ENCODE results near the gene LBH.

The LBH gene

DNA sequence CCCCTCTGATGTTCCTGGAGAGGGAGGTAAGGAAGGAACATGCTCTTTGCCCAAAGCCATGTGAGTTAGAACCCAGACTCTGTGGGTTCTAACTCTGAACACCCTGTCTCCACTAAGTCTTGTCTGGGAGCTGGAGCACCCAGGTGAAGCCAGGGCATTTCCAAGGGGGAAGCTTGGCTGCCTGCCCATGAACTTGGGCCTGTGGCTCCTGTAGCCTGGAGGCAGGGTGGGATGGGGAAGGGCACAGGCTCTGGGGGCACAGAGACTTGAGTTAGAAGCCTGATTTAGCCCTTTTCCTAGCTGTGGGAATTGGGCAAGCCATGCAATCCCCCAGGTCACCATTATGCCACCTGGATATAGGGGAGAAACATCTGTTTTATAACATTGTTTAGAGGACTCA lies 65.2 kb downstream of the LBH start:
- Histone ChIP-seq H3K4me1 (ENCODE audit: control insufficient read depth, low read depth, low read length) (peaks cover 8% of the 10 kb centered on the region), H3K56ac (ENCODE audit: low read length) (no peak overlapping the region), H3K4ac (ENCODE audit: low read depth, low read length) (peak overlapping the region; percentile 40), H3K79me2 (ENCODE audit: control insufficient read depth, insufficient read depth, low read length) (no peaks in the 10 kb centered on the region), H4K5ac (ENCODE audit: low read length) (no peak overlapping the region), H4K8ac (ENCODE audit: low read depth, low read length) (no peak overlapping the region), H3K27me3 (ENCODE audit: insufficient read depth, low read length, poor library complexity) (no peaks in the 10 kb centered on the region), H3K4me3 (ENCODE audit: low read length) (no peak overlapping the region), H2BK15ac (replicated peaks; ENCODE audit: low read depth) (no peak overlapping the region), H3K9ac (ENCODE audit: low read length) (no peak overlapping the region), H3K79me1 (ENCODE audit: low read length) (no peaks in the 10 kb centered on the region), H3K18ac (ENCODE audit: low read length) (peak overlapping the region; percentile 1), H3K36me3 (ENCODE audit: control insufficient read depth, insufficient read depth, low read length) (no peaks in the 10 kb centered on the region), H2BK120ac (ENCODE audit: low read depth, low read length) (no peak overlapping the region), H3K4me2 (ENCODE audit: low read length) (no peak overlapping the region), H2BK5ac (ENCODE audit: low read length) (no peak overlapping the region), H3K23ac (ENCODE audit: low read length) (no peak overlapping the region), H2AK5ac (ENCODE audit: low read length) (no peak overlapping the region), H3K27ac (ENCODE audit: low read depth, low read length) (no peak overlapping the region)
- DNase-seq: no peak

- Histone ChIP-seq H4K8ac (ENCODE audit: low read depth, low read length) (no peak overlapping the region), H4K5ac (ENCODE audit: low read length) (no peak overlapping the region), H3K79me2 (ENCODE audit: control insufficient read depth, insufficient read depth, low read length) (no peaks in the 10 kb centered on the region), H3K27me3 (ENCODE audit: insufficient read depth, low read length, poor library complexity) (no peaks in the 10 kb centered on the region), H2BK120ac (ENCODE audit: low read depth, low read length) (no peak overlapping the region), H3K18ac (ENCODE audit: low read length) (no peak overlapping the region), H3K9ac (ENCODE audit: low read length) (no peak overlapping the region), H2AK5ac (ENCODE audit: low read length) (no peak overlapping the region), H3K4me1 (ENCODE audit: control insufficient read depth, low read depth, low read length) (peaks cover 8% of the 10 kb centered on the region), H3K4ac (ENCODE audit: low read depth, low read length) (no peak overlapping the region), H3K4me2 (ENCODE audit: low read length) (no peak overlapping the region), H3K4me3 (ENCODE audit: low read length) (no peak overlapping the region), H3K27ac (ENCODE audit: low read depth, low read length) (no peak overlapping the region), H3K79me1 (ENCODE audit: low read length) (no peaks in the 10 kb centered on the region), H3K36me3 (ENCODE audit: control insufficient read depth, insufficient read depth, low read length) (no peaks in the 10 kb centered on the region), H2BK15ac (replicated peaks; ENCODE audit: low read depth) (no peak overlapping the region), H2BK5ac (ENCODE audit: low read length) (no peak overlapping the region), H3K23ac (ENCODE audit: low read length) (no peak overlapping the region), H3K56ac (ENCODE audit: low read length) (no peak overlapping the region)
- no peak for DNase-seq
- no CpG with 5 or more reads among the region's 6 CpGs for WGBS (ENCODE audit: extremely low coverage, insufficient coverage, low lambda C conversion rate)
These were observed 67.0 kb downstream of the LBH start for GRCh38 chr2:30298302-30298701.

GRCh38 chr2:30300122-30300455 lies 68.8 kb downstream of the LBH start:
- Histone ChIP-seq H3K4ac (ENCODE audit: low read depth, low read length) (no peak overlapping the region), H4K8ac (ENCODE audit: low read depth, low read length) (no peak overlapping the region), H3K79me2 (ENCODE audit: control insufficient read depth, insufficient read depth, low read length) (no peaks in the 10 kb centered on the region), H3K36me3 (ENCODE audit: control insufficient read depth, insufficient read depth, low read length) (no peaks in the 10 kb centered on the region), H3K18ac (ENCODE audit: low read length) (peak overlapping the region; percentile 34), H3K23ac (ENCODE audit: low read length) (no peak overlapping the region), H3K4me2 (ENCODE audit: low read length) (no peak overlapping the region), H2BK5ac (ENCODE audit: low read length) (peak overlapping the region; percentile 37), H3K4me3 (ENCODE audit: low read length) (no peak overlapping the region), H3K79me1 (ENCODE audit: low read length) (no peaks in the 10 kb centered on the region), H3K27ac (ENCODE audit: low read depth, low read length) (peak overlapping the region; percentile 41), H3K27me3 (ENCODE audit: insufficient read depth, low read length, poor library complexity) (no peaks in the 10 kb centered on the region), H2AK5ac (ENCODE audit: low read length) (no peak overlapping the region), H3K56ac (ENCODE audit: low read length) (peak overlapping the region; percentile 51), H3K9ac (ENCODE audit: low read length) (no peak overlapping the region), H2BK120ac (ENCODE audit: low read depth, low read length) (no peak overlapping the region), H2BK15ac (replicated peaks; ENCODE audit: low read depth) (no peak overlapping the region), H4K5ac (ENCODE audit: low read length) (no peak overlapping the region), H3K4me1 (ENCODE audit: control insufficient read depth, low read depth, low read length) (peaks cover 8% of the 10 kb centered on the region)
- peak; percentile 80 for DNase-seq
- WGBS (ENCODE audit: extremely low coverage, insufficient coverage, low lambda C conversion rate): no CpG with 5 or more reads among the region's 3 CpGs

GRCh38 chr2:30300456-30301221 lies 69.3 kb downstream of the LBH start:
- no peak overlapping the region for H3K4me2 ChIP-seq (ENCODE audit: low read length)
- H3K4me3 ChIP-seq (ENCODE audit: low read length): no peak overlapping the region
- no peak overlapping the region for H3K23ac ChIP-seq (ENCODE audit: low read length)
- H3K27ac ChIP-seq (ENCODE audit: low read depth, low read length): peak overlapping the region; percentile 41
- H2BK120ac ChIP-seq (ENCODE audit: low read depth, low read length): no peak overlapping the region
- no peak overlapping the region for H4K8ac ChIP-seq (ENCODE audit: low read depth, low read length)
- H3K4ac ChIP-seq (ENCODE audit: low read depth, low read length): no peak overlapping the region
- H3K27me3 ChIP-seq (ENCODE audit: insufficient read depth, low read length, poor library complexity): no peaks in the 10 kb centered on the region
- no peak overlapping the region for H3K9ac ChIP-seq (ENCODE audit: low read length)
- H3K79me1 ChIP-seq (ENCODE audit: low read length): no peaks in the 10 kb centered on the region
- no peak for DNase-seq
- WGBS (ENCODE audit: extremely low coverage, insufficient coverage, low lambda C conversion rate): no CpG with 5 or more reads among the region's 6 CpGs
- H3K36me3 ChIP-seq (ENCODE audit: control insufficient read depth, insufficient read depth, low read length): no peaks in the 10 kb centered on the region
- peak overlapping the region; percentile 51 for H3K56ac ChIP-seq (ENCODE audit: low read length)
- peak overlapping the region; percentile 69 for H3K18ac ChIP-seq (ENCODE audit: low read length)
- H2BK15ac ChIP-seq (replicated peaks; ENCODE audit: low read depth): peak overlapping the region; percentile 43
- peak overlapping the region; percentile 12 for H2AK5ac ChIP-seq (ENCODE audit: low read length)
- H3K79me2 ChIP-seq (ENCODE audit: control insufficient read depth, insufficient read depth, low read length): no peaks in the 10 kb centered on the region
- peak overlapping the region; percentile 37 for H2BK5ac ChIP-seq (ENCODE audit: low read length)
- no peak overlapping the region for H4K5ac ChIP-seq (ENCODE audit: low read length)
- H3K4me1 ChIP-seq (ENCODE audit: control insufficient read depth, low read depth, low read length): peaks cover 8% of the 10 kb centered on the region

DNA sequence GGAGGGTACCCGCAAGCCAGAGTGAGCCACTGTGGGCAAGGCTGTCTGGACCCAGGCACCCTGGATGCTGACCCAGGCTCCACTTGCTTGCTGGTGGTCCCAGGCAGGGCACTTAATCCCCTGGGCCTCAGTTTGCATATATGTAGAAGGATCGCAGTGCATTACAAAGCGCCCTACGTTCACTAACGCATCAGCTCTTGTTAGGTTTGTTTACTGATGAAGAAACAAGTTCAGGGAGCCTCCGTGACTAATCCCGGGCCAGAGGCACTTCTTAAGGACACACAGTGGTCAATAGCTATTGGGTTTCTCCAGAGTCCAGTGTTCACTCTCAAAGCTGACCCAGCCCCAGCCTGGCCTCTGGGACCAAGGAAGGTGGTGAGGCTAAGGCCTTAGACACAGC lies 70.2 kb downstream of the LBH start:
- H2BK15ac ChIP-seq (replicated peaks; ENCODE audit: low read depth): no peak overlapping the region
- H2BK120ac ChIP-seq (ENCODE audit: low read depth, low read length): no peak overlapping the region
- no peak for DNase-seq
- H3K27me3 ChIP-seq (ENCODE audit: insufficient read depth, low read length, poor library complexity): no peaks in the 10 kb centered on the region
- no peak overlapping the region for H4K5ac ChIP-seq (ENCODE audit: low read length)
- no peak overlapping the region for H2AK5ac ChIP-seq (ENCODE audit: low read length)
- peaks cover 8% of the 10 kb centered on the region for H3K4me1 ChIP-seq (ENCODE audit: control insufficient read depth, low read depth, low read length)
- H3K4me2 ChIP-seq (ENCODE audit: low read length): no peak overlapping the region
- no peak overlapping the region for H2BK5ac ChIP-seq (ENCODE audit: low read length)
- H3K9ac ChIP-seq (ENCODE audit: low read length): no peak overlapping the region
- no peaks in the 10 kb centered on the region for H3K79me2 ChIP-seq (ENCODE audit: control insufficient read depth, insufficient read depth, low read length)
- H3K4me3 ChIP-seq (ENCODE audit: low read length): no peak overlapping the region
- no peaks in the 10 kb centered on the region for H3K36me3 ChIP-seq (ENCODE audit: control insufficient read depth, insufficient read depth, low read length)
- peak overlapping the region; percentile 64 for H3K4ac ChIP-seq (ENCODE audit: low read depth, low read length)
- no CpG with 5 or more reads among the region's 7 CpGs for WGBS (ENCODE audit: extremely low coverage, insufficient coverage, low lambda C conversion rate)
- no peak overlapping the region for H3K23ac ChIP-seq (ENCODE audit: low read length)
- no peak overlapping the region for H4K8ac ChIP-seq (ENCODE audit: low read depth, low read length)
- no peaks in the 10 kb centered on the region for H3K79me1 ChIP-seq (ENCODE audit: low read length)
- H3K18ac ChIP-seq (ENCODE audit: low read length): peak overlapping the region; percentile 69
- no peak overlapping the region for H3K56ac ChIP-seq (ENCODE audit: low read length)
- no peak overlapping the region for H3K27ac ChIP-seq (ENCODE audit: low read depth, low read length)

DNA sequence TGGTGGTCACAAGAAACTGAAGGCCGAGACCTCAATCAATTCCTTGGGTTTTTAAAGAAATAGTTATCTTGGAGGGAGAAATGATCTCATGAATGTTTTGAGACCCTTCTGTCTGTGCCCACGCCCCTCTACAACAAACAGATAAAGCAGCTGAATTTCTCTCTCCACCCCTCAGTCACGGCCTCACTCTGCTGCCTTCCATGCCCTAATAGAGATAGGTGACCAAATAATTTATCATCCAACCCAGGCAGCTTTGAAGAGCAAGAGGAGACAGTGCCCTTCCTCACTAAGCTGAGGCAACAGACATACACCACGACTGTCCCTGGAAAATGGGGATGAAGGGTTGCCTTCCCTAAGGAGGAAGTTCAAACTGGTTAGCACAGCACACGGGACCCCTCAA lies 71.2 kb downstream of the LBH start:
- Histone ChIP-seq H2BK5ac (ENCODE audit: low read length) (no peak overlapping the region), H3K4ac (ENCODE audit: low read depth, low read length) (no peak overlapping the region), H3K27me3 (ENCODE audit: insufficient read depth, low read length, poor library complexity) (no peaks in the 10 kb centered on the region), H4K8ac (ENCODE audit: low read depth, low read length) (no peak overlapping the region), H3K9ac (ENCODE audit: low read length) (no peak overlapping the region), H3K18ac (ENCODE audit: low read length) (no peak overlapping the region), H2BK15ac (replicated peaks; ENCODE audit: low read depth) (no peak overlapping the region), H4K5ac (ENCODE audit: low read length) (no peak overlapping the region), H3K56ac (ENCODE audit: low read length) (no peak overlapping the region), H3K27ac (ENCODE audit: low read depth, low read length) (no peak overlapping the region), H2AK5ac (ENCODE audit: low read length) (no peak overlapping the region), H2BK120ac (ENCODE audit: low read depth, low read length) (no peak overlapping the region), H3K4me2 (ENCODE audit: low read length) (no peak overlapping the region), H3K4me1 (ENCODE audit: control insufficient read depth, low read depth, low read length) (peaks cover 8% of the 10 kb centered on the region), H3K36me3 (ENCODE audit: control insufficient read depth, insufficient read depth, low read length) (no peaks in the 10 kb centered on the region), H3K79me1 (ENCODE audit: low read length) (no peaks in the 10 kb centered on the region), H3K4me3 (ENCODE audit: low read length) (no peak overlapping the region), H3K79me2 (ENCODE audit: control insufficient read depth, insufficient read depth, low read length) (no peaks in the 10 kb centered on the region), H3K23ac (ENCODE audit: low read length) (no peak overlapping the region)
- no CpG with 5 or more reads among the region's 5 CpGs for WGBS (ENCODE audit: extremely low coverage, insufficient coverage, low lambda C conversion rate)
- DNase-seq: no peak
